GM19452 (cell line): ENCODE data around the gene DNAH14.
"Not testable (repeated sequence)": the region's sequence is repeated elsewhere in the genome, so short reads cannot be mapped to it uniquely, and the experiment has no call there.

Source experiments
- ATAC-seq: cut with Tn5 transposase; IDR thresholded peaks from one replicate; pipeline ENCODE4 v1.9.1; 2021; ENCODE audit not compliant: unreplicated experiment

The DNAH14 gene

GRCh38 chr1:225341642-225342041 is 412.2 kb downstream of the DNAH14 start:
- ATAC-seq = no peak

GRCh38 chr1:225342695-225343094 is 413.2 kb downstream of the DNAH14 start:
- no peak for ATAC-seq

DNA sequence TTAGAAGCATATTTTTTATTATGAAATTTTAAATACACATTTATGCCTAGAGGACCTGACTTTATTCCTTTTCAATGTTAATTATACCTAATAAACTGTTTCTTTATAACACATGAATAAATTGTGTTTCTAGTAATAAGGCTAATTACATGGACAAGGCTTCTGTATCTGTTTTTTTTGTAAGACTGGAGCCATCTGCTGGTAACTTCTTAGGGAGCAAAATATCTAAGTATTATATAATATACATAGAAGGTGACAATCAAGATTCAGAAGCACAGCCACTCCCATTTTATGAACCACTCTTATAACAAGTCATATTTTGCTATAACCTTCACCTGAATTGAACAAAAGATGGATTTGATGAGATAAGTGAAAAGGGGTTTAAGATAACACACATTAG is 414.1 kb downstream of the DNAH14 start:
- ATAC-seq = no peak

DNA sequence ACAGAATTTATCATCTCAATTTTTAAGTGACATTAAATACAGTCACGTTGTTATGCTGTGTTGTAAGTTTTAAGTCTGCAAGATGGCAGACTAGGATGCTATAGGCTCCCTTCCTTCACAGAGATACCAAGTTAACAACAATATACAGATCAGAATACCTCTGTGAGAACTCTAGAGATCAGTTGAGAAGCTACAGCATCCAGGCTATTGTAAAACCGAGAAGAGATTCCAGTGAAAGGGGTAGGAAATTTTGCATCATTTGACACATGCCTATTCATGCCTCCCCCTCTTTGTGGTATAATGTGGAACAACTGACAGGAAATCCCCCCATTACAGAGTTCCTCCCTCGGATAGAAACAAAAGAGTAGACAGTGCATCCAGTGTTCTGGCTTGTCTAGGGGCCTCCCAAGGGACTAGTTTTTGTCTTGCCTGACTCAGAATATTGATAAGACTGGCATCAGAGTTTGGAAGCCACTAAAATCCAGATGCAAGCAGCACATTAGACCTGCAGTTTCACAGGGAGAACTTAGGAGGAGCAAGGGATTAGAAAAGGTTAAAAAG is 417.7 kb downstream of the DNAH14 start:
- no peak for ATAC-seq

DNA sequence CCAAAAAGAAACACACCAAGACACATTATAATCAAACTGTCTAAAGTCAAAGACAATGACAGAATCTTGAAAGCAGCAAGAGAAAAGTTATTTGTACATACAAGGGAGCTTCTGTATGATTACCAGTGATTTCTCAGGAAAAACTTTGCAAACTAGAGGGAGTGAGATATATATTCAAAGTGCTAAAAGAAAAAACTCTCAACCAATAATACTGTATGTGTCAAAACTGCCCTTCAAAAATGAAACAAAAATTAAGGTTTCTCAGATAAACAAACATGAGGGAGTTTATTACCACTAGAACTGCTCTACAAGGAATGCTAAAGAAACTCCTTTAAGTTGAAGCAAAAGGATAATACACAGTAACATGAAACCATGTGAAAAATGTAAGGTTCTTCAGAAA is 418.9 kb downstream of the DNAH14 start:
- ATAC-seq = no peak

- no peak for ATAC-seq
Observed at GRCh38 chr1:225349826-225350225, 420.4 kb downstream of the DNAH14 start.

DNA sequence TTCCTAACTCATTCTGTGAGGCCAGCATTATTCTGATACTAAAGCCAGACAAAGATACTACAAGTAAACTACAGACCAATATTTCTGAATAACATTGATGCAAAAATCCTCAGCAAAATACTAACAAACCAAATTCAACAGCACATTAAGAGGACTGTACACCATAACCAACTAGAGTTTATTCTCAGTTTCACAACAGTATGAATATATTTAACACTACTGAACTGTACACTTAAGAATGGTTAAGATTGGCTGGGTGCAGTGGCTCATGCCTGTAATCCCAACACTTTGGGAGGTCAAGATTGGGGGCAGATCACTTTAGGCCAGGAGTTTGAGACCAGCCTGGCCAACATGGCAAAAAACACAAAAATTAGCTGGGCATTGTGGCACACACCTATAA is 421.4 kb downstream of the DNAH14 start:
- ATAC-seq = no peak

DNA sequence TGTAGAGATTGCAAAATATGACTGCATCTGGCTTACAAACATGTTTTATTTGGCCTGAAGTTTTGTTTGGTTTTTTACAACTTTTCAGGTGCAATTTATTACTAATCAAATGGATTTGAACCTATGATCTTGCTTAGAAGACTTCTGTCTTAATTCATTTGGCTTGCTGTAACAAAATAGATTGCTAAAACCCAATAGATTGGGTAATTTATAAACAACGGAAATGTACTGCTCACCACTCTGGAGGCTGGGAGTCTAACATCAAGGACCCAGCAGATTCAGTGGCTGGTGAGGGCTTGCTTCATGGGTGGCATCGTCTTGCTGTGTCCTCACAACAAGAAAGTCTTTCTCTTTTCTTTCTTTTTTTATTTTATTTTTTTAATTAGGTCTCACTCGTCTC is 425.4 kb downstream of the DNAH14 start:
- ATAC-seq = no peak

DNA sequence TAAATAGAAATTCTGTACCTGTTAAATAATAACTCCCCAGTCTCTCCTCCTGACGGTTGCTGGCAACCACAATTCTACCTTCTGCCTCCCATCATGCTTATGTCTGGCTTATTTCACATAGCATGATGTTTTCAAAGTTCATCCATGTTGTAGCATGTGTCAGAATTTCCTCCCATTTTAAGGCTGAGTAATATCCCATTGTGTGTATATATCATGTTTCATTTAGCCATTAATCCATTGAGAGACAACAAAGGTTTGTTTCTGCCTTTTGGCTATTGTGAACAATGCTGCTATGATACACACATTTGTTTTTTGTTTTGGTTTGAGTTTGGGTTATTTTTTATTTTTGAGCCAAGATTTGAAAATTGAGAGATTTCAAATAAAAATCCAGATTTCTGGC is 426.4 kb downstream of the DNAH14 start:
- ATAC-seq = no peak

GRCh38 chr1:225360119-225360518 is 430.6 kb downstream of the DNAH14 start:
- no peak for ATAC-seq

GRCh38 chr1:225361176-225361575 is 431.7 kb downstream of the DNAH14 start:
- ATAC-seq = no peak

DNA sequence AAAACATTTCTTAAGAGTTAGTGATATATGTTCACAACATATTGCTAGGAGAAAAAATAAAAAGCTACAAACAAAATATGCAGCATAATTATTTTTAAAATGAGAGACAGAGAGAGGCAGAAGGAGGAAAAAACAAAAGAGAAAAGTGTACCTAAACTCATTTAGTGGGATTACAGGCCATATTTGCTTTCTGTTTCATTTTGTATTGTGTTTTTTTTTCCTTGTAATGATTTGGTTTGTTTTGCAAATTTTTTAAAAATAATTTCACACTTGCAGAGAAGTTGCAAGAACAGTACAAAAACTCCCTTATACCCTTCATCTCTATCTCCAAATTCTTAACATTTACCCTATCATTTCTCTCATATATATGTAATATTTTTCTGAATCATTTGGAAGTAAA is 433.3 kb downstream of the DNAH14 start:
- ATAC-seq = no peak

DNA sequence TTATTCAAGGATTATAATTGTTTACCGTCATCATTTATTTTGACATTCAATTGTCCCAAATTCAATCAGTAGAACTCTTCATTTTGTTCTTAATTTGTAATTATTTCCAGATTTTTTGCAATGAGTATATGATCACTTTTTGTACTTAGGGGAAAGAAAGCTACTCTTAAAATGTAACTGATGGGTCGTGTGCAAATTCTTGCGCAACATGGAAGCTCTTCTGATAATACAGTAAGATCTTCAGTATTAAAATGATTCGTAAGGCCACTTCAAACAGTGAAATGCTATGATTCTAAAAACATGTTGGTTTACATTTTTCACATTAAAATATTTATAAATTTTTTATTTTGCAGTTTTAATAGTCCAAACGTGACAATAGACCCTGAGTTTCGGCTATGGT is 435.0 kb downstream of the DNAH14 start:
- no peak for ATAC-seq

- no peak for ATAC-seq
Observed at GRCh38 chr1:225366018-225366417, 436.5 kb downstream of the DNAH14 start.

- no peak for ATAC-seq
Observed at GRCh38 chr1:225366552-225366951, 437.1 kb downstream of the DNAH14 start.

DNA sequence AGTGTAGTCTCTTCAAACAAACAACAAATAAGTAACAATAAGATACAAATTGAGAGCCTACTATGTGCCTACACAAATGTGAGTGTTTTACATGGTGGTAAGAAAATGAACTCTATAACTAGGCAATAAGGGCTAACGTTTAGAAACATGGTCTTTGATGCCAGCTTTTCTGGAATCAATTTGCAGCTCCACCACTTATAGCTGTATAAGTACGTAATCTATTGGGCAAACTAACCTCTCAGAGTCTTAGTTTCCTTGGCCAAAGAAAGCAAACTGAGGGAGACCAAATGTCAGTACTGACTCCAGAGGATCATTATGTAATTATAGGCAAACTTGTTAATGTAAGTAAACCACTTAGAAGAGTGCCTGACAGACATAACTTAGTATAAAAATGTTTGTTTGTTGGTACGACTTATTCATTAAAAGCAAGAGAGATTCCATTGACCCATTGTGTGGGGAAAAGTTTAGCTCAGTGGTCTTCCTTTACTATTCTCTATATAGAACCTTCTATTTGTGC is 438.6 kb downstream of the DNAH14 start:
- no peak for ATAC-seq

DNA sequence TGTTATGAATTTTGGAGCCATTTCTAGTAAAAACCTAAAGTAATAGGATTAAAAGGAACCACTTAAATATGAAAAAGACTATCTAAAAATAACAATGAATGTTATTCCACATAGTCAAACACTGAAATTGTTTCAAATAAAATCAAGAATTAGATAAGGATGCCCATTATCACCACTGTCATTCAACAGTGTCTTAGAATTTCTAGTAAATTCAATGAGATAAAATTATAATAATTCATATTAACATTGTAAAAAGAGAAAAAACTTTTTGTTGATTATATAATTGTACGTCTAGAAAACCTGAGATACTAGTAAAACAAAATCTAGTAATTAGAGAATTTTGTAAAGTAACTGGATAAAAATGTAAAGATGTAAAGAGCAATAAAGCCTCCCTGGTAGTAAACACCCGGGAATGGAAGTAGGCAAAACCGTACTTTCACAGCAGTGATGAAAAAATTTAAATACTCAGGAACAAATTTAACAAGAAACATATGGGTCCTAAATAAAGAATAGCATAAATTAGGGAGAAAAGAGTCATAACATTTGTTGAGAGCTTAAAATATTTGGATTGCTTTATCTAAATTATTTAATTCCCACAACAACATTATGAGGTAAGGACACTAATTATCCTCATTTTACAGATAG is 442.0 kb downstream of the DNAH14 start:
- no peak for ATAC-seq

GRCh38 chr1:225373155-225373554 is 443.7 kb downstream of the DNAH14 start:
- no peak for ATAC-seq

- ATAC-seq = no peak
Observed at GRCh38 chr1:225374996-225375395, 445.5 kb downstream of the DNAH14 start.

GRCh38 chr1:225378880-225379279 is 449.4 kb downstream of the DNAH14 start:
- no peak for ATAC-seq

- ATAC-seq = no peak
Observed at GRCh38 chr1:225380691-225381090, 451.2 kb downstream of the DNAH14 start.

DNA sequence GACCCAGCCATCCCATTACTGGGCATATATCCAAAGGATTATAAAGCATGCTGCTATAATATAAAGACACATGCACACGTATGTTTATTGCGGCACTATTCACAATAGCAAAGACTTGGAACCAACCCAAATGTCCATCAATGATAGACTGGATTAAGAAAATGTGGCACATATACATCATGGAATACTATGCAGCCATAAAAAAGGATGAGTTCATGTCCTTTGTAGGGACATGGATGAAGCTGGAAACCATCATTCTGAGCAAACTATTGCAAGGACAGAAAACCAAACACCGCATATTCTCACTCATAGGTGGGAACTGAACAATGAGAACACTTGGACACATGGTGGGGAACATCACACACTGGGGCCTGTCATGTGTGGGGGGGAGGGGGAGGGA is 457.4 kb downstream of the DNAH14 start:
- ATAC-seq = not testable (repeated sequence)

DNA sequence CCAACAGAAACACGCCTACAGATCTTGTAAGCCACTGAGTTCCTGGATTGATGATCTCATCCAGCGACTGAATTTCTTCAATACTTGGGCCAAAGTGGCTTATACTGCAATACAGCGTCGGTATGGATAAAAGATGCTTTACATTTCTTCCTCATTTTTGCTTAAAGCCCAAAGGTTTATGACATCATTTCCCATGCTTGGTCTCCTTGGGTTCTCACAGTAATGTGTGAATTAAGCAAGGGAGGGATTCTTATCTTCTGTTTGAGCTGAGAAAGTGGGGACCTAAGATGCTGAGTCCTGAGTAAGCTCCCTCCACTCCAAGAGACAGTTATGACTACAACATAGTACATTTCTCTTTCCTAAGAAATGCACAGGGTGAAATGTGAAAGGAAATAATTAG is 458.9 kb downstream of the DNAH14 start:
- ATAC-seq = no peak
